C4-2B (cell line): Measurements from ENCODE around the gene SLC9A9.

Source experiments
- H3K27ac ChIP-seq: fragments of 450-650 bp; 2 replicates; pipeline ENCODE4 v1.5.1; 2017
- ZFX ChIP-seq: fragments of 450-650 bp; IDR thresholded peaks from 2 replicates; pipeline ENCODE4 v1.6.1; 2017
- TF ChIP-seq, protein P1 (sequence below): fragments of 450-650 bp; conservative IDR thresholded peaks from 2 replicates; pipeline ENCODE4 v1.5.1; 2017; ENCODE audit warnings: mild to moderate bottlenecking

SLC9A9 gene

DNA sequence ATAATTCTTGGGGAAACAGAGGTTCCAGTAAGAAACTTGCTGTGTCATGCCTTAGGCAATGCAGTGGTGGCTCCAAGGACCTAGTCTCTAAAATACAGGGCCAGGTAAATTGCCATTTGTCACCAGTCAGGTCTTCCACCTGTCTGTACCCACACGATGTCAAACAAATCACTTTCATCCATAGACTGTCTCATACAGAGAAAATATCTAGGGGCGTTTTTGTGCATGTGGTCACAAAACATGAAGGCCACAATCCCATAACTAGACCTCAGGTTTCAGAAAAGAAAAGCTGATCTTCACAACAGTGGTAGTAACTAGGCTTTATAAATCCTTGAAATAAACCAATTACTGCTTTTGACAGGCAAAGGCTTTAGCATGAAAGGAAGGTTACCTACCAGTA lies 92.3 kb downstream of the SLC9A9 start:
- TF ChIP-seq, protein P1, sequence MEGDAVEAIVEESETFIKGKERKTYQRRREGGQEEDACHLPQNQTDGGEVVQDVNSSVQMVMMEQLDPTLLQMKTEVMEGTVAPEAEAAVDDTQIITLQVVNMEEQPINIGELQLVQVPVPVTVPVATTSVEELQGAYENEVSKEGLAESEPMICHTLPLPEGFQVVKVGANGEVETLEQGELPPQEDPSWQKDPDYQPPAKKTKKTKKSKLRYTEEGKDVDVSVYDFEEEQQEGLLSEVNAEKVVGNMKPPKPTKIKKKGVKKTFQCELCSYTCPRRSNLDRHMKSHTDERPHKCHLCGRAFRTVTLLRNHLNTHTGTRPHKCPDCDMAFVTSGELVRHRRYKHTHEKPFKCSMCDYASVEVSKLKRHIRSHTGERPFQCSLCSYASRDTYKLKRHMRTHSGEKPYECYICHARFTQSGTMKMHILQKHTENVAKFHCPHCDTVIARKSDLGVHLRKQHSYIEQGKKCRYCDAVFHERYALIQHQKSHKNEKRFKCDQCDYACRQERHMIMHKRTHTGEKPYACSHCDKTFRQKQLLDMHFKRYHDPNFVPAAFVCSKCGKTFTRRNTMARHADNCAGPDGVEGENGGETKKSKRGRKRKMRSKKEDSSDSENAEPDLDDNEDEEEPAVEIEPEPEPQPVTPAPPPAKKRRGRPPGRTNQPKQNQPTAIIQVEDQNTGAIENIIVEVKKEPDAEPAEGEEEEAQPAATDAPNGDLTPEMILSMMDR = no peak
- no peak for TF ChIP-seq ZFX
- H3K27ac ChIP-seq = no peak overlapping the region

DNA sequence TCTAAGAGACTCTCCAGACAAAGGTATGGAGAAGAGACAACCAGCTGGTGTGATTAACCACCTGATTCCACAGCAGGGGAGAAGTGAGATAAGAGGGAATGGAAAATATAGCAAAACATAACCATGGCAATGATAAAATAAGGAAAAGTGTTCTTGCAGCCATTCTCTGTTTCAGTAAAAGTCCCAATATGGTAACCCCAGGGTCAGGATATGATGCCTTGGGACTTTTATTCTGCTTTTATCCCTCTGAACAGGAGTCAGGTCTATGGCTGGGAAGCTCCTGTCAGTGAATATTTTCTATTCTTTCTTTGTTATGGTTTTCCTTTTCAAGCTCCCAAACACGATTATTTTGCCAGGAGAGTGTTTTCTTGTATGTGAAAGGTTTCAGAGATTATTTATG lies 94.2 kb downstream of the SLC9A9 start:
- no peak overlapping the region for H3K27ac ChIP-seq
- TF ChIP-seq, protein P1 = no peak
- TF ChIP-seq ZFX = no peak

DNA sequence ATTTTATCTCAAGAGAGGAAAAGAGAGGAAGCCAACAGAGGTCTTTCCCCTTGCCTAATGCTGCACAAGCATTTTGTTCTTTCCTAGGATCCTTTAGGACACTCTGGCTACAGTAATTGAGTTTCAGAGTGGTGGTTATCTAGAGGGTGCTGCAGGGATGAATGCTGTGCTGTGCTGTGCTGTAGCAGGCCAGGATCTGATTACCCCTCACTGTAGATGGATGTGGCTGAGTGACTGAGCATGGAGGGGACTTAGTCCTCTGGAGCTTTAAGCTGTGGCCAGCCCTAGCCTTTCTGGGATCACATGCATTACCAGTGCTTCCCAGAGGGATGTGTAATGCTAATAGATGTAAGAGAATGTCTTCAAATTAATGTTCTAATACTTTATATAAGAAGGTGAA lies 94.8 kb downstream of the SLC9A9 start:
- no peak for TF ChIP-seq ZFX
- TF ChIP-seq, protein P1 = no peak
- H3K27ac ChIP-seq = no peak overlapping the region

DNA sequence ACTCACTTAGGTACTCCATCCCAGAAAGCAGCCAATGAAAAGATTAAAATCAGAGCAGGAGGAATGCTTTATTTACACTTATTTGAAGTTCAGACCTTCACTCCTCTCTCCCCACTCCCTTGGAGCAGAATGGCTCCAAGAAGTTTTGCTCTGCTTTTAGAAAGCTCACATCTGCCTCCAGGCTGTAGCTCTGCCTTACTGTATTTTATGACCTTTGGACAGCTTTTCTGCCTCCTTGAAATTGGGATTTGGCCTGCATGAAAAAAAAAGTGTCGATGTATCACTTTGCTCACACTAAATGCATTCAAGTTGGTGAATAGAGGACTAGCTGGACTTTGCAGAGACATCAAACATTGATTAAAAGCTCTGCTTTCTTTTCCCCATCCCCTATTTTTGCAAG lies 95.3 kb downstream of the SLC9A9 start:
- TF ChIP-seq ZFX = no peak
- TF ChIP-seq, protein P1 = no peak
- H3K27ac ChIP-seq = no peak overlapping the region

DNA sequence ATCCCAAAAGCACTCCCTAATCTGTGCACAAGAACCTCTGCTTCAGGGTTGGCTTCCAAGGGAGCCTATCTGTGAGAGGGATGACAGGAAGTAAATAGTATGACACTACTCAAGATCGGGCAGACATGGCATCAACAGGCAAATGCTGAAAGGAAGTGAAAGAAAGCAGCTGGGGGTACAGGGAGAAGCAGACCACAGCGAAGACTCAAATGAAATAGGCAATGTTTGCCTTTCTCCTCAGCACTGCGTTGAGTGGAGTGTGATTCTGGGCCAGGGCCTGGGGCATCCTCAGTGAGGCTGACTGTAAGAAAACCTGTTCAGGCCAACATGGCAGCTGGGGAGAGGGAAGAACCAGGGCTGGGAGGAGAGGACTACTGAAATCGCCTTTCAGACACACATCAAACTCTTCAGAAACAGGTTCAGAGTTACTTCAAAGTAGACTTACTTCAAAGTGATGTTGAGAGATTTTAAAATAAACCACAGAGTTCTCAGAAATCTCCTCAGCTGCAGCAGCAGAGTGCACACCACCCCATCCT lies 96.6 kb downstream of the SLC9A9 start:
- no peak for TF ChIP-seq ZFX
- TF ChIP-seq, protein P1 = no peak
- no peak overlapping the region for H3K27ac ChIP-seq

DNA sequence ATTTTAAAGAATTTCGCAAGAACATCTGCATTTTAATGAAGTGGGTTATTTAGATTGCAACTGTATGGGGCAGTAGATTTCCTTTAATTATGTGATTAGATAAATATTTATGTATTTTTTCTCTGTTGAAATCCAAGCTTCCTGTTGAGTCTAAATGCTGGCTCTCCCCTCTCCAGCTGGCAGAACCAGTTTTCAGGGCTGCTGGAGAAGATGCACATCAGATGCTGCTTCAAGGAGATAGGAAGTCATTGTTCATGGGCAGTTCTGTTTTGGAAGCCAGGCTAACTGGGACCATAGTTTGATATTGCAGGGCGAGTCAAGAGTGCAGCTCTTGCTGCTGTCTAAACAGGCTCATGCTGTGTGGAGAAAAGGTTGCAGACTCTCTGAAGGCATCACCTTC lies 97.4 kb downstream of the SLC9A9 start:
- TF ChIP-seq, protein P1 = no peak
- no peak for TF ChIP-seq ZFX
- H3K27ac ChIP-seq = no peak overlapping the region

DNA sequence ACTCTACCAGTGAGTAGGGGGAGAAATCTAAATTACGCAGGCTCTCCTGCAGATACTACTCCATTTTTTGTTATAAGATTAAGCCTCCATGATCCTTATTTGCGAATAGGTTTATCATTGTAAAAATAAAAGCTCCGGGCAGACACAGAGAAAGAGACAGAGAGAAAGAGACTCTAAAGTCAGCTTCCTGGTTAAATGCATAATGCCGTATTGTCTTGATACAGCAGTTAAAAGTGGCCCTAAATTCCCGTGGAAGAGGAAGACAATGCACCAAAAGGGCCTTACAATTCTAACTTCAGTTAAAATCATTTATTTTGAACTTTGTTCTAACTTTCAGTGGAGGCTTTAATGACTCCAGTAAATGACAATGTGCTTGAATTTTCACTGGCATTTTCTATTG lies 98.3 kb downstream of the SLC9A9 start:
- TF ChIP-seq ZFX = no peak
- TF ChIP-seq, protein P1 = no peak

More for the DNA sequence above, 98.3 kb downstream of the SLC9A9 start:
- no peak overlapping the region for H3K27ac ChIP-seq
